CD4-positive, alpha-beta T cell treated with Interleukin-4 for 1 hour (primary cell): Measurements from ENCODE around the gene KCNC1.

Experiments
- DNase-seq, 2 donors: peaks; one replicate each; pipeline ENCODE4 v3.0.0-alpha.2; 2020 to 2022

The KCNC1 gene

DNA sequence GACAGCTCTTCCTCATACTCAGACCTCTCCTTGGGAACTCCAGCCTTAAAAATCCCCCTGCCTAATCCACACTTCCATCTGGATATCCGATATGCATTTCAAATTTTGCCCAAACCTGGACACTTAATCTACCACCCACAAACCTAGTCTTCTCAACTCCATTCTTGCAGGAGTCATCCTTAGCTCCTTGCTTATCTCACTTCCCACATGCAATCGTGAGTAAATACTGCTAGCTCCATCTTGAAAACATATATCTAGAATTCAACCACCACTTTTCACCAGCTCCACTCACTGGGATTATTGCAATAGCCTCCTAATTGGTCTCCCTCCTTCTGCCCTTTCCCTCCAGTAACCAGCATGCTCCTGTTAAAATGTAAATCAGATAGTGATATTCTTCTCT lies 17.8 kb upstream of the KCNC1 start:
- DNase-seq, result no peak

GRCh38 chr11:17718015-17718414 lies 16.6 kb upstream of the KCNC1 start:
- no peak for DNase-seq

DNA sequence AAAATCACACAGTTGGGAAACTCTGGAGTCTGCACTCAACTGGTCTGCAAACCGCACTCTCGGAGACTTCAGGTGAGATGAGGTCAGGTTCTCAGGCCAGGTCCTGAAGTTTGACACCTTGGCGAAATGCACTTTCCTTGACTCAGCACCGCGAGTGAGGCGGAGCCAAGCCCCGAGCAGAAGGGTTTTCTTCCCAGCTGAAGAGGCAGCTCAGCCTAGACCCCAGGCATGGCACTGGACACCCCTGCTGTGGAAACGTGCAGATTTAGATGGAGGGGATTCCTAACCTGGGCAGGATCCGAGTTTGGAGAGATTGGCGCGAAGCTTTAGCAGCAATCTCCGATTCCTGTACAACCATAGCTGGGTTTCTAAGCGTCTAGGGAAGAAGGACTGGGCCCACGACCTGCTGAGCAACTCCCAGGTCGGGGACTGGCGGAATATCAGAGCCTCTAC lies 16.0 kb upstream of the KCNC1 start:
- no peak for DNase-seq

- no peak for DNase-seq
Measured at GRCh38 chr11:17719028-17719937, 15.3 kb upstream of the KCNC1 start, which contains the start of gene MYOD1. Gene MYOD1 (plus strand): TSS chr11:17719571. CDS start chr11:17719783, 212 bp downstream.

DNA sequence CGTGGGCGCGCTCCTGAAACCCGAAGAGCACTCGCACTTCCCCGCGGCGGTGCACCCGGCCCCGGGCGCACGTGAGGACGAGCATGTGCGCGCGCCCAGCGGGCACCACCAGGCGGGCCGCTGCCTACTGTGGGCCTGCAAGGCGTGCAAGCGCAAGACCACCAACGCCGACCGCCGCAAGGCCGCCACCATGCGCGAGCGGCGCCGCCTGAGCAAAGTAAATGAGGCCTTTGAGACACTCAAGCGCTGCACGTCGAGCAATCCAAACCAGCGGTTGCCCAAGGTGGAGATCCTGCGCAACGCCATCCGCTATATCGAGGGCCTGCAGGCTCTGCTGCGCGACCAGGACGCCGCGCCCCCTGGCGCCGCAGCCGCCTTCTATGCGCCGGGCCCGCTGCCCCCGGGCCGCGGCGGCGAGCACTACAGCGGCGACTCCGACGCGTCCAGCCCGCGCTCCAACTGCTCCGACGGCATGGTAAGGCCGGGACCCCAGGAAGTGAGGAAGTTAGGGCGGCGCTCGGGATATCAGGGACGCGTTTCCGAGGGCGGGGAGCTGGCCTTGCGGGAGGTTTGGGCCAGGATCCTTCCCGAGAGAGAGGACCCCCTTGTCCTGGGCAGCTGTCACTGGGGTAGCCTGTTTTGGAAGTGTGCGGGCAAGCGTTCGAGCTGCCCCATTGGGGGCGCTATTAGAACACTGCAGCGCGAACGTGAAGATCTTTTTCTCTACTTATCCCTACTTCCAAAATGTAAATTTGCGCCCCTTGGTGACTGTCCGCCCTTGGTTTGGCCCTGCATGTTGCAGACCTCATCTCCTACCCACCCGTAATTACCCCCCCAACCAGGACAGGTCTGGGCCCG lies 14.4 kb upstream of the KCNC1 start:
- DNase-seq, result no peak

DNA sequence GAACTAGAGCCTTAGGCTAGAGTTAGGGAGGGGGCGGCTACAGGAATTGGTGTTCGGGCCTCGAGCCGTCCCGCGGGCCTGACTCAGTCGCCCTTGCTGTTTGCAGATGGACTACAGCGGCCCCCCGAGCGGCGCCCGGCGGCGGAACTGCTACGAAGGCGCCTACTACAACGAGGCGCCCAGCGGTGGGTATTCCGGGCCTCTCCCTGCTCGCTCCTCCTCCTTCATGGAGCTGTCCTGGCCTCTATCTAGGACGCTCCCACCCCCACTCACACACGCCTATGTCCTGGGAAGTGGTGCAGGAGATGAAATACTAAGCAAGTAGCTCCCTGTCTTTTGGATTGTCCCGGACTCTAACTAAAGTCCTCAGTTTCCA lies 13.8 kb upstream of the KCNC1 start:
- DNase-seq, result no peak

GRCh38 chr11:17721242-17721999 lies 13.2 kb upstream of the KCNC1 start:
- DNase-seq, result no peak

DNA sequence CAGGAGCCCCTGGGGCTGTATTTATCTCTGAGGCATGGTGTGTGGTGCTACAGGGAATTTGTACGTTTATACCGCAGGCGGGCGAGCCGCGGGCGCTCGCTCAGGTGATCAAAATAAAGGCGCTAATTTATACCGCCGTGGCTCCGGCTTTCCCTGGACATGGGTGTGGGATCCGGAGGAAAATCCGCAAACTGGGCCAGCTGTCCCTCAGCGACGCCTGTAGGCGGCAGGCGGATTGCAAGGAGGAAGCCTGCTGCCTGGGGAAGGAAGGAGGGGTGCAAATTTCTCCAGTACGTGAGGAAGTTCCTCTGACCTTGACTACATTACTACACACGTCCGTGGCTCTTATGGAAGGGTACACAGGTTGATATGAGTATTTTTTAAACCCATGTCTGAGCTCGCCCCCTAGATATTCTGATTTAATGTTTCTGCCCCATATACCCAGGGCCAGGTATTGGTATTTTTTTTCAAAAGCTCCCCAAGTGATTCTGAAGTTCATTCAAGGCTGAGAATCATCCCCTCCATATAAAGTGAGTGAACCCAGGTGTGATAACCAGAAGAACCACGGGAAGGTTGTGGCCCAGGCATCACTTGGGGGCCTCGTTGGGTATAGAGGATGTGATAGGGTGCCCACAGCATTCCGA lies 12.5 kb upstream of the KCNC1 start:
- no peak for DNase-seq

GRCh38 chr11:17724020-17724908 lies 10.3 kb upstream of the KCNC1 start:
- no peak for DNase-seq

DNA sequence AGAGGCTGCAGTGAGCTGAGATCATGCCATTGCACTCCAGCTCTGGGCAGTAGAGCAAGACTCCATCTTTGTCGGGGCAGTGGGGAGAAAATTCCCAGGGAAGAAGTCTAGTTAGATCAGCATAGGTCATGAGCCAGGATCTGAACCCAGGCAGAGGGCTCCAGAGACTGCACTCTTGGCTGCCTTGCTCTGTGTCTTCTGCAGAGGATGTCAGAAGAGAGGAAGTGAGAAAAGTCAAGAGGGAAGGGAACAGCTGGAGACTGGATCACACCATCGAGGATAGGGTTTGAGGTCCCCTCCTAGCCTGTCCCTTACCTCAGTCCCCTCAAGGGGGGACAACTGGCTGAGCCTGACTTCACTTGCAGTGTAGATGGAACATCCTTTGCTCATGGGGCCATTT lies 9.4 kb upstream of the KCNC1 start:
- no peak for DNase-seq

DNA sequence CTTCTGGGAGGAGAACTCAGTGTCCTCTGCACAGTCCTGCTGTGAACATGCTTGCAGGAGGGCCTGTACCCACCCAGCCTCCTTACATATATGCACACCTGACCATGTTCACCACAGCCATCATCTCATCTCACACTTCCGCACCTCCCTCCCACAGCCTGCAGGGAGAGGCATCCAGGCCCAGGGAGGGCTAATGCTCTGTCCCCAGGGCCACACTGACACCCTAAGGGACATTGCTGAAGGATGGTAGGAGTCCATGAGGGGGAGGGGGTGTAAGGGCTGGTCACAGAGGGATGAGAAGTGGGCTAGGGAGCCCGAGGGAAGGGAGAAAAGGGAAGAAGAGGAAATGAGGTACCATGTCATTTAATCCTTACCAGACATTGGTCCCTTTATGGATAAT lies 4.4 kb upstream of the KCNC1 start:
- DNase-seq, result no peak

DNA sequence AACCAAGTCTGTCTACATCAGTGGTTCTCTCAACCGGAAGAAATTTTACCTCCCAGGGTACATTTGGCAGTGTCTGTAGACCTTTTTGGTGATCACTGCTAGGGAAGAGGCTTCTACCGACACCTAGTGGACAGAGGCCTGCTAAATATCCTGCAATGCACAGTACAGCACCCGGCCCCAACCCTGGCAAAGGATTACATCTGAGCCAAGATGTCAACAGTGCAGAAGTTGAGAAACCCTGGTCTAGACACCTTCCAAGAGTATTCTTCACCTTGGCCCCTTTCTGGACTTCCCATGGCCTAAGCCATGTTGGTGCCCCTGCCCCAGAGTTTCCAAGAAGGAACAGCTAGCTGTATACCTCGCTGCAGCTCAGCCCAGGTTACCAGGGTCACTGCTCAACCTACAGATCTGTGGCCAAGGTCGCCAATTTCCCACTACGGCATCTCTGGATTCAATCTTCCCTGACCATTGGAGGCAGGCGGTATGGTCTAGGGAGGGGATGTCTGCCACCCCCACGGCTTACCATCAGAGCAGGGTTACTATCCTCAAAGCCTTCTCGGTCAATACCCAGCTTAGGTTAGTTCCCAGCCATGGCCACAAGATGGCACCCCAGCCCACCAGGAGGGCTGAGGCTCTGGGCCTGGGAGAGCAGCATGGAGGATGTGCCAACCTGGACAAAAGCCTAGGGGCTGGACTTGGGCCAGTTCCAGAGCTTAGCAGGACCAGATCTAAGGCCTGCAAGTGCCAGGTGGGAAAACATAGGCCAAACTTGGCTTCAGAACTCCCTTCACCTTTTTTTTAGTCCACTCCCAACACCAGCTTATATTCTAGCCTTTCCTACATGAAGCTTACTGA lies 3.7 kb upstream of the KCNC1 start:
- DNase-seq, result peak; percentile 19 to 46

- DNase-seq, result no peak
Measured at GRCh38 chr11:17733261-17733660, 1.3 kb upstream of the KCNC1 start.

DNA sequence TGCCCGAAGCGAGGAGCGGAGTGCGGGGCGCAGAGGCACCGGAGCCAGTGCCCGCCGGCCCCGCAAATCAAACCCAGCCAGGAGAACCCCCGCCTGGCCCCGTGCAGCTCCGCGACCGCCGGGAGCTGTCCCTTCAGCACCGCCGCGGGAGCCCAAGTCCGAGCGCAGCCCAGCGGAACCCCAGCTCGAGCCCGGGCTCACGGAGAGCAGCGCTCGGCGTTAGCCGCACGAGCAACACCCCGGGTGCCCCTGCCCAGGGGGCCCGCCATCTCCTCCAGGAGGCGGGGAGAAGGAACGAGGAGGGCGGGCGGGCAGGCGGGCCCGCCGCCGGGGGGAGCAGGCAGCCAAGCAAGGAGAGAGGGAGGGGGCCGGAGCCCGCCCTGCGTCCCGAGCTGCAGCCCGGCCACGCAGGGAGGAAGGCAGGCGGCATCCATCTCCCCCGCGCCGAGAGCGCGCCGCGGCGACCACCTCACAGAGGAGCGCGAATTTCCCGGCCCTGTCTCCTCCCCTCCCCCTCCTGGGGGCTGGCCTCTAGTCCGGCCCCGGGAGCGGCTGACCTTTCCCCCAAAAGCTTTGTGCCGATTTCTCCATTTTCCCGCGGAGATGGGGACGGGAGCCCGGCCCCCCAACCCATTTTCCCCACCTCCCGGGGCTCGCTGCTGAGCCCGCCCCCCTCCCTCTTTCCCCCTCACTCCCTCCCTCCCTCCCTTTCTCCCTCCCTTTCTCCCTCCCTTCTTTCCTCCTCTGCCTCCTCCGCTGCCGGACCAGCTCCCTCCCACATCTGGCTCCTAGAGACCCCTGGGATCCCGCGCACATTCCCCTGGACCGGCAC lies 621 bp downstream of the KCNC1 start:
- DNase-seq, result no peak

GRCh38 chr11:17735818-17736578 lies 1.4 kb downstream of the KCNC1 start:
- DNase-seq, result no peak

- DNase-seq, result no peak
Measured at GRCh38 chr11:17736579-17736893, 2.0 kb downstream of the KCNC1 start.

GRCh38 chr11:17736930-17737817 lies 2.6 kb downstream of the KCNC1 start:
- DNase-seq, result no peak
